ENCODE results near the gene FSHR. TPM values are rescaled to one million over a fixed set of nuclear protein-coding genes. Genes with fewer than 3 reads are reported as not detected.

The FSHR gene
- total and polyA plus RNA-seq, 2 of the 8 experiments (the other 6 are each of a cell fraction or from before 2014, with no cell fraction given), result not detected

DNA sequence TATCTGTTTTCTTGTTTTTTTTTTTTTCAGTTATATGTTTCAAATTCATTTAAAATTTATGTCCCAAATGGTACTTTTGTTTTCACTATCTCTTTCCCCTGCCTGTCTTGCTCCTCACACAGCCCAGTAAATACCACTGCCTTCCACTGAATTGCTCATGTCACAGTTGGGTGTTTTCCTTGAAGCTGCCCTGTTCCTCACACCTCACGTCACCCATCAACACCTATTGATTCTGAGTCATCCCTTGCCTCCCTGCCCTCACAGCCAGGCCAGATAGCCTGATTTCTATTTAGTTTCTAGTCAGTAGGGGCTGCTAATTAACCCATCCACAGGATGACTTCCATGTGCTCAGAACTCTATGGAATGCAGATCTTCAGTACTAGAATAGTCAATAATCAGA is 25.3 kb downstream of the FSHR start:
- Histone ChIP-seq H3K56ac (replicated peaks; ENCODE audit: insufficient read length, low read depth, low read length) (no peak overlapping the region), H2BK12ac (ENCODE audit: low read depth, low read length) (no peak overlapping the region), H3K79me1 (ENCODE audit: low read depth, low read length) (no peaks in the 10 kb centered on the region), H4K20me1 (replicated peaks in 1 of 2; ENCODE audit: control insufficient read depth in 1 of 2, insufficient read depth in 2 of 2, low read length in 2 of 2) (no peaks in the 10 kb centered on the region), H3K4me1 (replicated peaks in 1 of 4; ENCODE audit: control insufficient read depth in 3 of 4, insufficient read depth in 4 of 4, low read length in 3 of 4) (no peaks in the 10 kb centered on the region), H3K4me2 (ENCODE audit: insufficient read depth in 1 of 2, low read depth in 2 of 2, low read length in 2 of 2) (no peak overlapping the region), H3K9ac (replicated peaks in 1 of 4; ENCODE audit: extremely low read depth in 1 of 4, low read depth in 3 of 4, low read length in 3 of 4) (0 out of 7 replicates have a peak overlapping the region, but pooled peaks of 1 of the 4 experiments have one; percentile 10), H2AFZ (ENCODE audit: low read length) (no peak overlapping the region), H2BK120ac (replicated peaks; ENCODE audit: low read depth, low read length) (no peak overlapping the region), H3K4me3 (ENCODE audit: extremely low read depth in 1 of 4, insufficient read depth in 2 of 4, low read depth in 3 of 4, low read length in 4 of 4) (no peak overlapping the region), H3K18ac (ENCODE audit: extremely low read depth, low read length) (no peak overlapping the region), H2AK5ac (ENCODE audit: low read depth, low read length) (no peak overlapping the region), H3K79me2 (ENCODE audit: control insufficient read depth in 1 of 2, insufficient read depth in 2 of 2, low read length in 2 of 2) (no peaks in the 10 kb centered on the region), H4K91ac (replicated peaks; ENCODE audit: insufficient read length, low read length) (no peak overlapping the region), H3K9me3 (ENCODE audit: insufficient read depth in 2 of 2, low read depth in 1 of 2, low read length in 1 of 2) (peaks cover 3 to 7% of the 10 kb centered on the region in 2 experiments; a peak in 1 of 4 replicates), H3K27me3 (replicated peaks in 1 of 4; ENCODE audit: control insufficient read depth in 3 of 4, extremely low read depth in 1 of 4, insufficient read depth in 3 of 4, low read length in 3 of 4) (no peaks in the 10 kb centered on the region), H4K8ac (ENCODE audit: extremely low read depth, insufficient read depth, low read length) (no peak overlapping the region), H3K27ac (ENCODE audit: low read depth, low read length) (no peak overlapping the region), H3K23me2 (ENCODE audit: low read depth, low read length) (no peaks in the 10 kb centered on the region), H2BK20ac (ENCODE audit: low read length) (no peak overlapping the region), H2BK5ac (ENCODE audit: low read depth, low read length) (no peak overlapping the region), H3K23ac (ENCODE audit: insufficient read length) (no peak overlapping the region), H2BK15ac (ENCODE audit: low read length) (no peak overlapping the region), H3K36me3 (ENCODE audit: control insufficient read depth in 2 of 4, insufficient read depth in 4 of 4, low read length in 3 of 4) (no peaks in the 10 kb centered on the region), H3K4ac (replicated peaks; ENCODE audit: insufficient read length, low read depth, low read length) (no peak overlapping the region), H4K5ac (ENCODE audit: insufficient read length, low read depth, low read length) (no peak overlapping the region), H3K14ac (ENCODE audit: insufficient read length) (no peak overlapping the region)
- FAIRE-seq, result no peak
- ChIA-PET CTCF (ENCODE audit: partially characterized antibody) (interaction anchor here (1.3 kb wide), 1 partner anchor 50 kb away, joined by 3 read pairs; no protein-coding TSS in a partner anchor), POLR2A (ENCODE audit: partially characterized antibody) (no interaction called here)
- WGBS, 2 experiments (ENCODE audit: extremely low coverage in 1 of 2, insufficient coverage in 1 of 2, insufficient read length in 1 of 2, insufficient replicate concordance in 2 of 2, low coverage in 1 of 2, low lambda C conversion rate in 2 of 2, missing lambda C conversion rate in 1 of 2), result 75% methylated on average over 1 of the region's 1 CpG; no CpG with 5 or more reads in 1 of the 2 experiments
- no peak for DNase-seq (ENCODE audit: low read depth in 1 of 2, low spot score in 2 of 2)
- no peak for TF ChIP-seq SIN3A (conservative IDR thresholded peaks at IDR 0.05 in 1 of 2, IDR thresholded peaks at IDR 0.05 in 1 of 2; ENCODE audit: low read depth in 1 of 2, low read length in 2 of 2)
